ENCODE results near the gene MKRN2.
"Not testable (repeated sequence)": the region's sequence is repeated elsewhere in the genome, so short reads cannot be mapped to it uniquely, and the experiment has no call there.

The MKRN2 gene

GRCh38 chr3:12630843-12631242, 74.0 kb downstream of the MKRN2 start:
- not testable (repeated sequence) for DNase-seq

- DNase-seq = no peak
Observed at GRCh38 chr3:12632523-12632922, 75.6 kb downstream of the MKRN2 start.

GRCh38 chr3:12633108-12633507, 76.2 kb downstream of the MKRN2 start:
- no peak for DNase-seq

All from suppressor macrophage (primary cell).